Vagina (tissue), 2 donors: Measurements from ENCODE around the gene SLC16A1. TPM values are rescaled to one million over a fixed set of nuclear protein-coding genes. Genes with fewer than 3 reads are reported as not detected.
"Not testable (repeated sequence)": the region's sequence is repeated elsewhere in the genome, so short reads cannot be mapped to it uniquely, and the experiment has no call there.

Experiments used
- DNase-seq, 2 donors: peaks; one replicate each; pipeline ENCODE4 v3.0.0-alpha.2; 2017; ENCODE audit errors: extremely low spot score in 2 of 2
- H3K27ac ChIP-seq: fragments of 200-600 bp; sonication (generic); one replicate; pipeline ENCODE4 v1.5.1; 2019
- H3K27me3 ChIP-seq: fragments of 200-600 bp; sonication (generic); one replicate; pipeline ENCODE4 v1.5.1; 2019
- H3K36me3 ChIP-seq, 2 donors: fragments of 200-600 bp; sonication (generic); one replicate each; pipeline ENCODE4 v1.5.1; 2017 to 2019
- H3K4me1 ChIP-seq: fragments of 200-600 bp; sonication (generic); one replicate; pipeline ENCODE4 v1.5.1; 2019
- H3K4me3 ChIP-seq, 2 donors: fragments of 200-600 bp; sonication (generic); 1 replicate in 1 of 2; 2 replicates in 1 of 2; pipeline ENCODE4 v1.5.1; 2016 to 2019
- H3K9me3 ChIP-seq: fragments of 200-600 bp; sonication (generic); one replicate; pipeline ENCODE4 v1.5.1; 2019
- POLR2A ChIP-seq, 2 donors: fragments of 450-650 bp; IDR thresholded peaks; one replicate each; pipeline ENCODE4 v1.6.1; 2017; ENCODE audit warnings: antibody characterized with exemption in 2 of 2, mild to moderate bottlenecking in 2 of 2, moderate library complexity in 2 of 2
- POLR2AphosphoS5 ChIP-seq, 2 donors: sonication (generic); formaldehyde crosslinking; IDR thresholded peaks; one replicate each; pipeline ENCODE4 v1.9.0; 2017; ENCODE audit warnings: antibody characterized with exemption in 2 of 2, mild to moderate bottlenecking in 2 of 2, low read depth in 1 of 2; ENCODE audit not compliant: insufficient read depth in 1 of 2
- intact Hi-C: fragments of 100-400 bp; cut with DNase I; formaldehyde crosslinking; loops from one replicate; pipeline ENCODE4 v1.15.1; 2023
- total RNA-seq: library from RNA; depleted of rRNA; stranded (reverse); fragments of >200 nt; gene quantifications from one replicate; pipeline ENCODE4 v1.2.3, GENCODE V29; 2016
- TF ChIP-seq, protein P1 (sequence below), 3 experiments: fragments of 450-650 bp in 2 of 3; fragments of 200-600 bp in 1 of 3; sonication (generic) in 1 of 3; IDR thresholded peaks; one replicate each; pipeline ENCODE4 v1.5.1; 2017 to 2019; ENCODE audit warnings: antibody characterized with exemption in 3 of 3, mild to moderate bottlenecking in 2 of 3, moderate library complexity in 2 of 3

Gene SLC16A1
- total RNA-seq, 1 donor from 2014 or later: 12.8 TPM

GRCh38 chr1:112982328-112982727 lies 26.3 kb upstream of the SLC16A1 start:
- no peak overlapping the region for H3K27ac ChIP-seq
- DNase-seq: no peak
- TF ChIP-seq POLR2AphosphoS5 (IDR thresholded peaks at IDR 0.05; ENCODE audit: insufficient read depth in 1 of 2, low read depth in 1 of 2) (no peak), POLR2A (IDR thresholded peaks at IDR 0.05) (no peak)
- TF ChIP-seq, protein P1, sequence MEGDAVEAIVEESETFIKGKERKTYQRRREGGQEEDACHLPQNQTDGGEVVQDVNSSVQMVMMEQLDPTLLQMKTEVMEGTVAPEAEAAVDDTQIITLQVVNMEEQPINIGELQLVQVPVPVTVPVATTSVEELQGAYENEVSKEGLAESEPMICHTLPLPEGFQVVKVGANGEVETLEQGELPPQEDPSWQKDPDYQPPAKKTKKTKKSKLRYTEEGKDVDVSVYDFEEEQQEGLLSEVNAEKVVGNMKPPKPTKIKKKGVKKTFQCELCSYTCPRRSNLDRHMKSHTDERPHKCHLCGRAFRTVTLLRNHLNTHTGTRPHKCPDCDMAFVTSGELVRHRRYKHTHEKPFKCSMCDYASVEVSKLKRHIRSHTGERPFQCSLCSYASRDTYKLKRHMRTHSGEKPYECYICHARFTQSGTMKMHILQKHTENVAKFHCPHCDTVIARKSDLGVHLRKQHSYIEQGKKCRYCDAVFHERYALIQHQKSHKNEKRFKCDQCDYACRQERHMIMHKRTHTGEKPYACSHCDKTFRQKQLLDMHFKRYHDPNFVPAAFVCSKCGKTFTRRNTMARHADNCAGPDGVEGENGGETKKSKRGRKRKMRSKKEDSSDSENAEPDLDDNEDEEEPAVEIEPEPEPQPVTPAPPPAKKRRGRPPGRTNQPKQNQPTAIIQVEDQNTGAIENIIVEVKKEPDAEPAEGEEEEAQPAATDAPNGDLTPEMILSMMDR (IDR thresholded peaks at IDR 0.05): no peak
- H3K9me3 ChIP-seq: no peaks in the 10 kb centered on the region
- no peaks in the 10 kb centered on the region for H3K4me1 ChIP-seq
- intact Hi-C loops: no loop called here
- no peaks in the 10 kb centered on the region for H3K27me3 ChIP-seq
- H3K4me3 ChIP-seq: no peak overlapping the region
- no peaks in the 10 kb centered on the region for H3K36me3 ChIP-seq

GRCh38 chr1:112981834-112982233 lies 25.8 kb upstream of the SLC16A1 start:
- H3K27me3 ChIP-seq, H3K4me1 ChIP-seq, H3K9me3 ChIP-seq, DNase-seq, intact Hi-C loops, H3K36me3 ChIP-seq, H3K27ac ChIP-seq, H3K4me3 ChIP-seq: not testable (repeated sequence)

- TF ChIP-seq, protein P1 (IDR thresholded peaks at IDR 0.05): no peak
- TF ChIP-seq POLR2A (IDR thresholded peaks at IDR 0.05) (no peak), POLR2AphosphoS5 (IDR thresholded peaks at IDR 0.05; ENCODE audit: insufficient read depth in 1 of 2, low read depth in 1 of 2) (no peak)
- Histone ChIP-seq H3K27me3 (no peaks in the 10 kb centered on the region), H3K4me1 (no peaks in the 10 kb centered on the region), H3K36me3 (no peaks in the 10 kb centered on the region), H3K27ac (no peak overlapping the region), H3K9me3 (no peaks in the 10 kb centered on the region), H3K4me3 (no peak overlapping the region)
- no peak for DNase-seq
- intact Hi-C loops: no loop called here
Measured at GRCh38 chr1:112981426-112981825, 25.4 kb upstream of the SLC16A1 start.

GRCh38 chr1:112975336-112975735 lies 19.3 kb upstream of the SLC16A1 start:
- no peaks in the 10 kb centered on the region for H3K9me3 ChIP-seq
- no peak overlapping the region for H3K4me3 ChIP-seq
- DNase-seq: no peak
- TF ChIP-seq POLR2A (IDR thresholded peaks at IDR 0.05) (no peak), POLR2AphosphoS5 (IDR thresholded peaks at IDR 0.05; ENCODE audit: insufficient read depth in 1 of 2, low read depth in 1 of 2) (no peak)
- TF ChIP-seq, protein P1 (IDR thresholded peaks at IDR 0.05): no peak
- no peaks in the 10 kb centered on the region for H3K4me1 ChIP-seq
- H3K27me3 ChIP-seq: no peaks in the 10 kb centered on the region
- intact Hi-C loops: no loop called here
- no peaks in the 10 kb centered on the region for H3K36me3 ChIP-seq
- no peak overlapping the region for H3K27ac ChIP-seq

GRCh38 chr1:112974646-112975045 lies 18.6 kb upstream of the SLC16A1 start:
- Histone ChIP-seq H3K36me3 (no peaks in the 10 kb centered on the region), H3K27me3 (no peaks in the 10 kb centered on the region), H3K27ac (no peak overlapping the region), H3K4me3 (no peak overlapping the region), H3K9me3 (no peaks in the 10 kb centered on the region), H3K4me1 (no peaks in the 10 kb centered on the region)
- intact Hi-C loops: no loop called here
- TF ChIP-seq, protein P1 (IDR thresholded peaks at IDR 0.05): no peak
- no peak for TF ChIP-seq POLR2A (IDR thresholded peaks at IDR 0.05)
- no peak for DNase-seq

DNA sequence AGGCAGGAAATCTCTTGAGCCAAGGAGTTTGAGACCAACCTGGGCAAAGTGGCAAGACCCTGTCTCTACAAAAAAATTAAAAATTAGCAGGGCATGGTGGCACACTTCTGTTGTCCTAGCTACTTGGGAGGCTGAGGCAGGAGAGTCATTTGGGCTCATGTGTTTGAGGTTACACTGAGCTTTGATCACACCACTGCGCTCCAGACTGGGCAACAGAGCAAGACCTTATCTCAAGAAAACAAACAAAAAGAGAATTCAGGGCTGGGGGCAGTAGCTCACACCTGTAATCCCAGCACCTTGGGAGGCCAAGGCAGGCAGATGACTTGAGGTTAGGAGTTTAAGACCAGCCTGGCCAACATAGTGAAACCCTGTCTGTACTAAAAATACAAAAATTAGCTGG lies 17.8 kb upstream of the SLC16A1 start:
- no peaks in the 10 kb centered on the region for H3K9me3 ChIP-seq
- TF ChIP-seq, protein P1 (IDR thresholded peaks at IDR 0.05): no peak
- TF ChIP-seq POLR2AphosphoS5 (IDR thresholded peaks at IDR 0.05; ENCODE audit: insufficient read depth in 1 of 2, low read depth in 1 of 2): no peak
- no peak for TF ChIP-seq POLR2A (IDR thresholded peaks at IDR 0.05)
- no peak overlapping the region for H3K27ac ChIP-seq
- no peak overlapping the region for H3K4me3 ChIP-seq
- H3K27me3 ChIP-seq: no peaks in the 10 kb centered on the region
- intact Hi-C loops: no loop called here
- H3K36me3 ChIP-seq: peaks cover 0 to 2% of the 10 kb centered on the region in 2 donors
- DNase-seq: no peak
- no peaks in the 10 kb centered on the region for H3K4me1 ChIP-seq
